RWPE2 (cell line): ENCODE results near the gene GLB1L2.
"Not testable (repeated sequence)": the region's sequence is repeated elsewhere in the genome, so short reads cannot be mapped to it uniquely, and the experiment has no call there.

Experiments
- ATAC-seq: fragments of 200-7000 bp; cut with Tn5 transposase; 3 replicates; pipeline ENCODE4 v1.9.1; 2021; ENCODE audit warnings: low read depth
- DNase-seq: peaks from one replicate; pipeline ENCODE4 v3.0.0-alpha.2; 2020; ENCODE audit warnings: low spot score
- H3K27ac ChIP-seq: fragments of 450-650 bp; 2 replicates; pipeline ENCODE4 v1.5.1; 2017; ENCODE audit warnings: mild to moderate bottlenecking; ENCODE audit not compliant: poor library complexity, severe bottlenecking
- H3K27me3 ChIP-seq: fragments of 250-450 bp; sonication (Bioruptor Pico); 2 replicates; pipeline ENCODE4 v1.5.1; 2021; ENCODE audit warnings: mild to moderate bottlenecking, moderate library complexity; ENCODE audit not compliant: insufficient read depth, poor library complexity, severe bottlenecking
- H3K36me3 ChIP-seq: fragments of 250-450 bp; sonication (Bioruptor Pico); 2 replicates; pipeline ENCODE4 v1.5.1; 2020; ENCODE audit warnings: low read depth, mild to moderate bottlenecking, moderate library complexity
- H3K4me1 ChIP-seq: fragments of 250-450 bp; sonication (Bioruptor Pico); 2 replicates; pipeline ENCODE4 v1.5.1; 2021; ENCODE audit warnings: mild to moderate bottlenecking, moderate library complexity; ENCODE audit not compliant: insufficient read depth, poor library complexity, severe bottlenecking
- H3K4me3 ChIP-seq: fragments of 250-450 bp; sonication (Bioruptor Pico); 2 replicates; pipeline ENCODE4 v1.5.1; 2021; ENCODE audit warnings: mild to moderate bottlenecking, moderate library complexity; ENCODE audit not compliant: severe bottlenecking
- H3K9me3 ChIP-seq: fragments of 250-450 bp; sonication (Bioruptor Pico); 2 replicates; pipeline ENCODE4 v1.5.1; 2021; ENCODE audit warnings: mild to moderate bottlenecking, moderate library complexity; ENCODE audit not compliant: severe bottlenecking
- TF ChIP-seq, protein P1 (sequence below): fragments of 450-650 bp; IDR thresholded peaks from one replicate; pipeline ENCODE4 v1.5.1; 2017; ENCODE audit warnings: mild to moderate bottlenecking, moderate library complexity; ENCODE audit not compliant: poor library complexity, severe bottlenecking

GLB1L2 gene

DNA sequence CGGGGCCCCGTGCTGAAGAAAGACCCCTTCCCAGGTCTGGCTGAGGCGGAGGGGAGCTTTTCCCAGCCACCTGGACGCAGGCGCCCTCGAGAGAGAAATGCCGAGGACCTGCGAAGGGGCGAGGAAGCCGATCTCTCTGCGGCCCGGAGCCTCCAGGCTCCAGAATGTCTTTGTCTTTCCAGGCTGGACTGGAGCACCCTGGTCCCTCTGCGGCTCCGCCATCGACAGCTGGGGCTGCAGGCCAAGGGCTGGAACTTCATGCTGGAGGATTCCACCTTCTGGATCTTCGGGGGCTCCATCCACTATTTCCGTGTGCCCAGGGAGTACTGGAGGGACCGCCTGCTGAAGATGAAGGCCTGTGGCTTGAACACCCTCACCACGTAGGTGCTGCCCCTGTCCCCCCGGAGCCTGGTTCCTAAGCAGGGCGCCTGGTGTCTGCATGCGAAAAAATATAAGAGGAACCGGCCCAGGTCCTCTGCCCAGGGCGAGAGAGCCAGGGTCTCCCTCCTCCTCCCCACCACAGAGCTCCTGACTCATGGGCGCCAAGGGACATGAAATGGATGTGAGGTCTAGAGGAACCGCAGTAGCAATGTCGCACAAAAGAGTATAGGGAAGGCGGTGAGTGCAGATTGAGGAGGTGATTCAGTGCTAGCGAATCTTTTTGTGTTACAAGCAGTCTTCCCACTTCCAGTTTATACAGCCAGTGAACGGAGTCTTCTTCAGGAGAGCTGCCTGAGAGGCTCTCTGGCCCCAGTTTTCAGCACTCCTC, 11.0 kb downstream of the GLB1L2 start:
- no peaks in the 10 kb centered on the region for H3K27me3 ChIP-seq
- TF ChIP-seq, protein P1, sequence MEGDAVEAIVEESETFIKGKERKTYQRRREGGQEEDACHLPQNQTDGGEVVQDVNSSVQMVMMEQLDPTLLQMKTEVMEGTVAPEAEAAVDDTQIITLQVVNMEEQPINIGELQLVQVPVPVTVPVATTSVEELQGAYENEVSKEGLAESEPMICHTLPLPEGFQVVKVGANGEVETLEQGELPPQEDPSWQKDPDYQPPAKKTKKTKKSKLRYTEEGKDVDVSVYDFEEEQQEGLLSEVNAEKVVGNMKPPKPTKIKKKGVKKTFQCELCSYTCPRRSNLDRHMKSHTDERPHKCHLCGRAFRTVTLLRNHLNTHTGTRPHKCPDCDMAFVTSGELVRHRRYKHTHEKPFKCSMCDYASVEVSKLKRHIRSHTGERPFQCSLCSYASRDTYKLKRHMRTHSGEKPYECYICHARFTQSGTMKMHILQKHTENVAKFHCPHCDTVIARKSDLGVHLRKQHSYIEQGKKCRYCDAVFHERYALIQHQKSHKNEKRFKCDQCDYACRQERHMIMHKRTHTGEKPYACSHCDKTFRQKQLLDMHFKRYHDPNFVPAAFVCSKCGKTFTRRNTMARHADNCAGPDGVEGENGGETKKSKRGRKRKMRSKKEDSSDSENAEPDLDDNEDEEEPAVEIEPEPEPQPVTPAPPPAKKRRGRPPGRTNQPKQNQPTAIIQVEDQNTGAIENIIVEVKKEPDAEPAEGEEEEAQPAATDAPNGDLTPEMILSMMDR = no peak

DNA sequence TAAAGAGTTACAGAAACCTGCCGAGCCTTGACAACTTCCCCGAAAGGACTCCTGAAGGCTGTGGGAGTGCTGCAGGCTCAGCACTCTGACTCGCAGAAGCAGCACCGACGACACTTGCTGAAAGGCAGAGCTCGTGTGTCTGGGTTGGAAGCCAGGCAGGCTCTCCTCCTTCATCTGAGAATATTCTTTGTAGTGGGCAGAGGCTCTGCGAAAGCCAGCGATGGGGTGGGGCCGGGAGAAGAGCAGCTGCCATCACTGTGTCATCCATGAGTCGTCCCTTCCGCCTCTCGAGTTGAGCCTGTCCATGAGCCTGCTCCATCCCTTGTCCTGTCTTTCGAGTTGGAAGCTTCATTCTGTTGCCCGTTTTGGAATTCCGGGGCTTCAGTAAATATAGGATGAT, 11.9 kb downstream of the GLB1L2 start:
- TF ChIP-seq, protein P1 = no peak
- Histone ChIP-seq H3K9me3 (no peaks in the 10 kb centered on the region), H3K27ac (no peak overlapping the region), H3K4me3 (no peak overlapping the region), H3K27me3 (no peaks in the 10 kb centered on the region), H3K4me1 (no peaks in the 10 kb centered on the region), H3K36me3 (no peaks in the 10 kb centered on the region)
- no peak for DNase-seq
- ATAC-seq = no peak

More for the DNA sequence above, 11.0 kb downstream of the GLB1L2 start:
- DNase-seq (no peak), ATAC-seq (no peak)
- H3K27ac ChIP-seq = no peak overlapping the region
- H3K36me3 ChIP-seq = no peaks in the 10 kb centered on the region
- H3K9me3 ChIP-seq = no peaks in the 10 kb centered on the region
- no peak overlapping the region for H3K4me3 ChIP-seq
- no peaks in the 10 kb centered on the region for H3K4me1 ChIP-seq

DNA sequence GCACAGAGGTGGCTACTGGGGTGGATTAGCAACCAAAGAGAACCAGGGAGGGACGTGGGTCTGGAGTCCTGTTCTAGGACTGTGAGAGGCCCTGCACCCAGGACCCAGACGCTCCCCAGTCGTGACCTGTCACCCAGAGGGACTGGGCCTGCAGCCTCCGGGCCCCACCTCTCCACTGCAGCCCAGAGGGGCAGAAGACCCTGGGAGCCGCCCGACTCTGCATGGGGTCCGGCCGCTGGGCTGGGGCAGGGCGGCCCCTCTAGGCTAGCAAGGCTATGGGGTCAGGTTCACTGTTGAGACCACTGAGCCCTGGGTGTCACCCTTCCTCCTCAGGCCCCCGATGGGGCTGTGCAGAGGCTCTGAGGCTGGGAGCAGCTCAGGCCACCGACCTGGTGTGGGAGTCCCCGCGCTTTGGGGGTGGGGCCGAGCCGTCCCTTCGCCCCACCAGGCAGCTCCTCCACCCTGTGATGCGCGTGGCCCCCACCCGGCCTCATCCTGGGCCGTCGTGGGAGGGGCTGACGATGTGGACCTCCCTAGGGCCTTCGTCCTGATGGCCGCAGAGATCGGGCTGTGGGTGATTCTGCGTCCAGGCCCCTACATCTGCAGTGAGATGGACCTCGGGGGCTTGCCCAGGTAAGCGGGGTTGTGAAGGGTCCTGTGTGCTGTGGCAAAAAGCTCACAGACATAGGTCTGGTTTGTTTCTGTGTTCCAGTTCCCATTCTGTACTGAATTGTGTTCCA, 12.9 kb downstream of the GLB1L2 start:
- not testable (repeated sequence) for H3K4me3 ChIP-seq, ATAC-seq, H3K36me3 ChIP-seq, H3K27ac ChIP-seq, H3K9me3 ChIP-seq, DNase-seq, H3K27me3 ChIP-seq, H3K4me1 ChIP-seq

DNA sequence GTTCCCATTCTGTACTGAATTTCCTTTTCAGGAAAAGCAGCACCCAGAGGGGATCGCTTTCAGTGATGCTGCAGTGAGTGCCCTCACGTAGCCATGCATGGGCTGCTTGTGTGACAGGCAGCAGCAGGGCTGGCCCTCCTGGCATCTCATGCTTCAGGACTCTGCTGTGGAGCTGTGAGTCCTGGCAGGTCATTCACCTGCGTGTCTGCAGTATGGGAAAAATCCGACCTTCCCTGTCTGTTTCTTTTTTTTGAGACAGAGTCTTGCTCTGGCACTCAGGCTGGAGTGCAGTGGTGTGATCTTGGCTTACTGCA, 13.4 kb downstream of the GLB1L2 start:
- H3K36me3 ChIP-seq = no peaks in the 10 kb centered on the region
- ATAC-seq (no peak), DNase-seq (no peak)
- TF ChIP-seq, protein P1 = no peak
- H3K27ac ChIP-seq = no peak overlapping the region
- no peaks in the 10 kb centered on the region for H3K27me3 ChIP-seq
- no peak overlapping the region for H3K4me3 ChIP-seq
- H3K9me3 ChIP-seq = no peaks in the 10 kb centered on the region
- H3K4me1 ChIP-seq = no peaks in the 10 kb centered on the region

DNA sequence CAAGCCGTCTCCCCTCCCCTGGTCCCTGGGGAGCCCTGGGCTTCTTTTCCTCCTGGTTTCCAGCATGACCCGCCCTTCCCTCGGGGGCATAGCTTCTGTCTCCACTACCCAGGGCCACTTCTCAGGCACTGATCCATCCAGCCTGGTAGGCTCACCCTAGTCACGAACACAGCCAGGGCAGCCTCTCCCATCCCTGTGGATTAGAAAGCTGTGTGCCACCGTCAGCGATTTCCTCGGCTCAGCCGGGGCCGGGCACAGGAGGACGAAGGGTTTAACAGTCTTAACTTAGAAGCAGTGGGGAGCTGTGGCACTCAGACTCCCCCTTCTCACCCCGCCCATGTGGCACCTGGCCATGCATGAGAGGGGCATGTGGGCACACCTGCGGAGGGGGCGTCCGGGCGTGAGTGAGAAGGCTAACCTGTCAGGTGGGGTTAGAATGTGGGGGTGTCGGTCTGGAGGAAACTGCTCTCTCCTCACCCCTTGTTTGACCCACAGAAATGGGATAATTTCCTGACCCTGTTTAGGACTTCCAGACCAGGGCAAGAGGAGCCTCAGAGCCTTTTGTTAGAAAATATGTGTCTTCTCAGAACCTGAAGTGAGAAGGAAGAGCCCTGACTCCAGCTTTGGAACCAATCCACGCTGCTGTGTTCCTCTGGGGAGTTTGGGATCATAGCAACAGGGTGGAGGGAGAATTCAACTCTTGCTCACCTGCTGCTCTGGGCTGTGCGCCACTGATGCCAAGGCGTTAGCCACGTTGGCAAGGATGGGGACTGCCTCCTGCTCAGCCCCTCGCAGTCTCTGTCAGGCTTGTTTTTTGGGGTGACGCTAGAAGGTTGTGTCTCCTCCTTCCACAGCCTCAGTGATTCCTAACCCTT, 14.6 kb downstream of the GLB1L2 start:
- H3K4me3 ChIP-seq = no peak overlapping the region

More for the DNA sequence above, 14.6 kb downstream of the GLB1L2 start:
- H3K4me1 ChIP-seq = no peaks in the 10 kb centered on the region
- ATAC-seq (no peak), DNase-seq (no peak)
- H3K27me3 ChIP-seq = no peaks in the 10 kb centered on the region
- no peaks in the 10 kb centered on the region for H3K9me3 ChIP-seq
- H3K36me3 ChIP-seq = no peaks in the 10 kb centered on the region
- TF ChIP-seq, protein P1 = no peak
- no peak overlapping the region for H3K27ac ChIP-seq
